ENCODE measurements around the gene OR4C15. TPM values are rescaled to one million over a fixed set of nuclear protein-coding genes. Genes with fewer than 3 reads are reported as not detected.

Gene OR4C15
- total RNA-seq, result not detected

GRCh38 chr11:55554169-55554568 lies at the start of gene OR4C15:
Gene OR4C15 (plus strand): TSS chr11:55554469. CDS start chr11:55554469, 0 bp downstream.

GRCh38 chr11:55571828-55572227 lies 17.6 kb downstream of the OR4C15 start, which contains the start of gene OR4C16:
Gene OR4C16 (plus strand): TSS chr11:55572128. CDS start chr11:55572128, 0 bp downstream.

Other genes with a start within 250 kb of the OR4C15 start
- gene OR4A16, start 211.3 kb upstream of the OR4C15 start, total RNA-seq, result 4.2 TPM
- not detected for gene OR4A15, start 186.5 kb upstream of the OR4C15 start, total RNA-seq
- gene OR4C16, start 17.7 kb downstream of the OR4C15 start, total RNA-seq, result not detected
- not detected for gene OR4C11, start 53.2 kb downstream of the OR4C15 start, total RNA-seq
- not detected for gene OR4P4, start 80.6 kb downstream of the OR4C15 start, total RNA-seq
- not detected for gene OR4S2, start 93.9 kb downstream of the OR4C15 start, total RNA-seq
- gene OR4C6, start 107.7 kb downstream of the OR4C15 start, total RNA-seq, result not detected
- not detected for gene OR5D13, start 219.0 kb downstream of the OR4C15 start, total RNA-seq
- gene OR5D14, start 241.1 kb downstream of the OR4C15 start, total RNA-seq, result not detected

All from camera-type eye (tissue), 1 donor.